Trophoblast cell (in vitro differentiated cells and primary cell): Measurements from ENCODE around the gene AGBL1.

ENCODE experiments used
- DNase-seq, 2 donors: peaks; one replicate each; pipeline ENCODE4 v3.0.0-alpha.2; 2016
- H2AFZ ChIP-seq: 2 replicates; pipeline ENCODE4 v1.6.1; 2013; ENCODE audit warnings: low read length, moderate library complexity, mild to moderate bottlenecking; ENCODE audit not compliant: insufficient read depth, poor library complexity
- H2AK5ac ChIP-seq: 2 replicates; pipeline ENCODE4 v1.6.1; 2013; ENCODE audit warnings: mild to moderate bottlenecking, low read length
- H2BK120ac ChIP-seq: 2 replicates; pipeline ENCODE4 v1.6.1; 2013; ENCODE audit warnings: low read length, mild to moderate bottlenecking, moderate library complexity; ENCODE audit not compliant: insufficient read depth, poor library complexity
- H2BK12ac ChIP-seq: 2 replicates; pipeline ENCODE4 v1.6.1; 2013; ENCODE audit warnings: mild to moderate bottlenecking, low read length, moderate library complexity
- H2BK5ac ChIP-seq: 2 replicates; pipeline ENCODE4 v1.6.1; 2013; ENCODE audit warnings: low read length, low read depth, moderate library complexity, mild to moderate bottlenecking; ENCODE audit not compliant: poor library complexity
- H3K14ac ChIP-seq: 2 replicates; pipeline ENCODE4 v1.6.1; 2013; ENCODE audit warnings: mild to moderate bottlenecking, low read length
- H3K18ac ChIP-seq: 2 replicates; pipeline ENCODE4 v1.6.1; 2013; ENCODE audit warnings: mild to moderate bottlenecking, low read length
- H3K23ac ChIP-seq: 2 replicates; pipeline ENCODE4 v1.6.1; 2013; ENCODE audit warnings: low read length
- H3K27ac ChIP-seq: 2 replicates; pipeline ENCODE4 v1.5.1; 2013; ENCODE audit warnings: low read depth, mild to moderate bottlenecking, inconsistent platforms, low read length, moderate library complexity
- H3K27me3 ChIP-seq: 2 replicates; pipeline ENCODE4 v1.6.1; 2013; ENCODE audit warnings: inconsistent platforms, mild to moderate bottlenecking, low read length, moderate library complexity; ENCODE audit not compliant: insufficient read depth
- H3K36me3 ChIP-seq, 2 experiments: 1 replicate in 1 of 2; 2 replicates in 1 of 2; pipeline ENCODE4 v1.6.1; 2013; ENCODE audit warnings: low read length in 2 of 2, mild to moderate bottlenecking in 2 of 2, moderate library complexity in 1 of 2; ENCODE audit not compliant: insufficient read depth in 2 of 2, control insufficient read depth in 1 of 2
- H3K4ac ChIP-seq: 2 replicates; pipeline ENCODE4 v1.6.1; 2013; ENCODE audit warnings: low read depth, mild to moderate bottlenecking, low read length, moderate library complexity
- H3K4me1 ChIP-seq, 2 experiments: 1 replicate in 1 of 2; 2 replicates in 1 of 2; pipeline ENCODE4 v1.6.1; 2013; ENCODE audit warnings: low read length in 2 of 2, mild to moderate bottlenecking in 2 of 2, moderate library complexity in 1 of 2; ENCODE audit not compliant: insufficient read depth in 2 of 2, control insufficient read depth in 1 of 2
- H3K4me2 ChIP-seq: 2 replicates; pipeline ENCODE4 v1.6.1; 2013; ENCODE audit warnings: inconsistent platforms, mild to moderate bottlenecking, low read length, moderate library complexity
- H3K4me3 ChIP-seq: 2 replicates; pipeline ENCODE4 v1.5.1; 2013; ENCODE audit warnings: mild to moderate bottlenecking, low read depth, low read length, inconsistent platforms
- H3K79me1 ChIP-seq: one replicate; pipeline ENCODE4 v1.6.1; 2013; ENCODE audit warnings: low read length
- H3K79me2 ChIP-seq: 2 replicates; pipeline ENCODE4 v1.6.1; 2013; ENCODE audit warnings: low read length, mild to moderate bottlenecking; ENCODE audit not compliant: control insufficient read depth, insufficient read depth, poor library complexity
- H3K9ac ChIP-seq: 2 replicates; pipeline ENCODE4 v1.6.1; 2013; ENCODE audit warnings: mild to moderate bottlenecking, low read length
- H3K9me3 ChIP-seq: 2 replicates; pipeline ENCODE4 v1.6.1; 2013; ENCODE audit warnings: low read depth, mild to moderate bottlenecking, control low read depth, inconsistent platforms, low read length; ENCODE audit not compliant: insufficient read depth
- H4K12ac ChIP-seq: 2 replicates; pipeline ENCODE4 v1.6.1; 2013; ENCODE audit warnings: low read depth, mild to moderate bottlenecking, low read length, moderate library complexity
- H4K8ac ChIP-seq: 2 replicates; pipeline ENCODE4 v1.6.1; 2013; ENCODE audit warnings: low read depth, mild to moderate bottlenecking, low read length, moderate library complexity
- H4K91ac ChIP-seq: one replicate; pipeline ENCODE4 v1.6.1; 2013; ENCODE audit warnings: low read depth, mild to moderate bottlenecking, low read length, moderate library complexity
- WGBS: extraction: QIAGEN DNeasy Blood & Tissue Kit; methylation state at CpG from one replicate; pipeline ENCODE4 v1.1.7; 2013; ENCODE audit warnings: missing lambda C conversion rate; ENCODE audit not compliant: insufficient read length, insufficient coverage; ENCODE audit errors: extremely low coverage; 5-methylcytosine and 5-hydroxymethylcytosine counted together

The AGBL1 gene

DNA sequence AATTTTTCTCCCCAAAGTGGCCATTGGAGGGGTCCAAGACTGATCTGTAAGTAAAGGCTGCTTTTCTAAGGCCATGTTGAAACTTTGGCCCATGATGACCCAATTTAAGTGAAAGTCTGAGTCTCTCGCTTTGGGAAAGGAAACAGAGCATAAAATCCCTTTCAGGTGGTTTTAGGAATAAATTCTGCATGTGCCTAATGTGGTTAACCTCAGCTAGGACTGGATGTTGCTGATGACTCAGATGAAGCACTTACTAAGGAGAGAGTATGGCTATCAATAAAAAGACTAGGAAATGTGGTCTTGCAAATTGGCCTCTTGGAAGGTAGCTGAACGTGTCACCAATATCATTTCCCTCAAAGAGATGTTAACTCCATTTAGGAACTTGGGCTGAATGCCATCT lies 458.5 kb downstream of the AGBL1 start:
- Histone ChIP-seq H3K27ac (no peak overlapping the region), H3K9ac (no peak overlapping the region), H3K4me1 (no peaks in the 10 kb centered on the region), H3K18ac (no peak overlapping the region), H3K79me1 (no peaks in the 10 kb centered on the region), H3K36me3 (no peaks in the 10 kb centered on the region), H3K14ac (no peak overlapping the region), H3K4me2 (no peak overlapping the region), H3K4me3 (no peak overlapping the region), H4K91ac (no peak overlapping the region), H3K27me3 (no peaks in the 10 kb centered on the region), H2BK12ac (no peak overlapping the region), H2BK5ac (no peak overlapping the region), H3K4ac (no peak overlapping the region), H2AFZ (no peak overlapping the region), H3K9me3 (no peaks in the 10 kb centered on the region), H3K79me2 (no peaks in the 10 kb centered on the region), H2AK5ac (no peak overlapping the region), H2BK120ac (no peak overlapping the region), H4K12ac (no peak overlapping the region), H4K8ac (no peak overlapping the region), H3K23ac (no peak overlapping the region)
- no peak for DNase-seq
- WGBS = no CpG with 5 or more reads among the region's 2 CpGs

DNA sequence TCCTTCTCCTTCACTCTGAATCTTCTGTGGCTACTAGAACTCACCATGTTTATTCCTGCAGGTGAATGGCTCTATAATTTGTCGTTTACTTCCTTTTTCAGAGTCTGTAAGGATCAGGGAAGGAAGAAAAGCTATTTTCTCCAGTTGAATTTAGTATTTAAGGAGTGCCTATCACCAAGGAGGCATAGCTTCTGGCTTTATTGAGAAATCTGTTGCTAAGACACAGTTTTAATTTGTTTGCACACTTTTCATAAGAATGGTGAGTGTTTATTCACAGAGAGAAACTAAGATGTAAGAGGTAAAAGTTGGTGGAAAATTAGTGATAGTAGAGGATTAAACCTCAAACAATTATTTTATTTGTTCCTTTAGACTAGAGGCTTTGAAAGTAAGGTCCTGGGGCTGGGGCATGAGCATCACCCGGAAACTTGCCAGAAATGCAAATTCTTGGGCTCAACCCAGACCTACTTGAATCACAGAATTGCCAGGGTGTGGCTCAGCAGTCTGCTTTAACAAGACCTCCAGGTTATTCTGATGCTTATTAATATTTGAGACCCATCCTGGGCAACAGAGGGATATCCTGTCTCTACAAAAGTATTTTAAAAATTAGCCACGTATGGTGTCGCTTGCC lies 461.3 kb downstream of the AGBL1 start:
- Histone ChIP-seq H3K18ac (no peak overlapping the region), H2BK12ac (no peak overlapping the region), H3K4me1 (no peaks in the 10 kb centered on the region), H3K4me2 (no peak overlapping the region), H3K9ac (no peak overlapping the region), H3K27me3 (no peaks in the 10 kb centered on the region), H4K8ac (no peak overlapping the region), H3K4ac (no peak overlapping the region), H3K23ac (no peak overlapping the region), H3K27ac (no peak overlapping the region), H2AK5ac (no peak overlapping the region), H4K91ac (no peak overlapping the region), H3K79me1 (no peaks in the 10 kb centered on the region), H2BK5ac (no peak overlapping the region), H2AFZ (no peak overlapping the region), H3K36me3 (no peaks in the 10 kb centered on the region), H4K12ac (no peak overlapping the region), H3K9me3 (no peaks in the 10 kb centered on the region), H3K79me2 (no peaks in the 10 kb centered on the region), H3K14ac (no peak overlapping the region), H2BK120ac (no peak overlapping the region), H3K4me3 (no peak overlapping the region)
- no peak for DNase-seq
- no CpG with 5 or more reads among the region's 4 CpGs for WGBS

DNA sequence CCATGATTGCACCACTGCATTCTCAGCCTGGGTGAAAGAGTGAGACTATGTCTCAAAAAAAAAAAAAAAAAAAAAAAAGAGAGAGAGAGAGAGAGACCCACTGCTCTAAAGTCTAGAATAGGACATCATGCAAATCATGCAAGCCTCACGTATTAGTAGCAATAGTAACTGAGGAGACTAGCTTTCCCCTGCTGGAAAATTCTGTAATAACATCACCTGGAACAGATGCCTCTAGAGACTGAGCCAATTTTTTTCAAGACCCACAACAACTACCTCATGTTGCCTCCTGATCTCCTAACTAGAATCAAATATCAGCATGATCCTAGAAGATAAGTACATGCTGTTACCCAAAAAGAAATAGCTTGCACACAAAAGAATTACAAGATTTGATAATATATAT lies 461.9 kb downstream of the AGBL1 start:
- H3K27me3 ChIP-seq = no peaks in the 10 kb centered on the region
- H3K18ac ChIP-seq = no peak overlapping the region
- no peak overlapping the region for H3K23ac ChIP-seq
- H4K8ac ChIP-seq = no peak overlapping the region
- no peak overlapping the region for H3K4ac ChIP-seq
- H3K9ac ChIP-seq = no peak overlapping the region
- DNase-seq = no peak
- H2BK12ac ChIP-seq = no peak overlapping the region
- H2BK120ac ChIP-seq = no peak overlapping the region
- H3K14ac ChIP-seq = no peak overlapping the region
- no peaks in the 10 kb centered on the region for H3K79me1 ChIP-seq
- H3K4me2 ChIP-seq = no peak overlapping the region
- H3K4me1 ChIP-seq = no peaks in the 10 kb centered on the region
- no CpG with 5 or more reads among the region's 1 CpG for WGBS
- H2BK5ac ChIP-seq = no peak overlapping the region
- no peak overlapping the region for H3K27ac ChIP-seq
- H3K79me2 ChIP-seq = no peaks in the 10 kb centered on the region
- H2AK5ac ChIP-seq = no peak overlapping the region
- H3K4me3 ChIP-seq = no peak overlapping the region
- H4K12ac ChIP-seq = no peak overlapping the region
- H2AFZ ChIP-seq = no peak overlapping the region
- no peaks in the 10 kb centered on the region for H3K36me3 ChIP-seq
- H3K9me3 ChIP-seq = no peaks in the 10 kb centered on the region
- no peak overlapping the region for H4K91ac ChIP-seq

DNA sequence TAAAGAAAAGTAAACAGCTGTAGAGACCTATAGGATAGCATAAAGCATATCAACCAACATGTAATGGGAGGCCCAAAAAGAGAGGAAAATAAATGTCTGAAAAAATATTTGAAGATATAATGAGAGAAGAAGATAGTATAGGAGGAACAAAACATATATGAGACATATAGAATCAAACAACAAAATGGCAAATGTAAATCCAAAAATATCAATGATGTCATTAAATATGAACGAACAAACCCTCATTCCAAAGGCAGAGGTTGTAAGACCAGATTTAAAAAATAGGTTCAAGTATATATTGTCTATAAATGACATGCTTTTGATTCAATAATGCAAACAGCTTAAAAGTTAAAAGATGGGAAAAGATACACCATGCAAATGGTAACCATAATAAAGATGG lies 470.4 kb downstream of the AGBL1 start:
- H4K8ac ChIP-seq = no peak overlapping the region
- H3K79me1 ChIP-seq = no peaks in the 10 kb centered on the region
- no peak overlapping the region for H3K14ac ChIP-seq
- no peak overlapping the region for H2BK5ac ChIP-seq
- H3K9ac ChIP-seq = no peak overlapping the region
- no peak overlapping the region for H3K23ac ChIP-seq
- no peaks in the 10 kb centered on the region for H3K9me3 ChIP-seq
- DNase-seq = no peak
- H2BK12ac ChIP-seq = no peak overlapping the region
- H3K79me2 ChIP-seq = no peaks in the 10 kb centered on the region
- H3K18ac ChIP-seq = no peak overlapping the region
- no peak overlapping the region for H4K12ac ChIP-seq
- H4K91ac ChIP-seq = no peak overlapping the region
- H2AK5ac ChIP-seq = no peak overlapping the region
- no peak overlapping the region for H3K4me3 ChIP-seq
- H3K27ac ChIP-seq = no peak overlapping the region
- H3K4me1 ChIP-seq = no peaks in the 10 kb centered on the region
- no peaks in the 10 kb centered on the region for H3K27me3 ChIP-seq
- WGBS = no CpG with 5 or more reads among the region's 1 CpG
- H3K4ac ChIP-seq = no peak overlapping the region
- H3K36me3 ChIP-seq = no peaks in the 10 kb centered on the region
- H3K4me2 ChIP-seq = no peak overlapping the region
- no peak overlapping the region for H2BK120ac ChIP-seq
- no peak overlapping the region for H2AFZ ChIP-seq
